ENCODE results near the gene NARS2.

NARS2 gene

DNA sequence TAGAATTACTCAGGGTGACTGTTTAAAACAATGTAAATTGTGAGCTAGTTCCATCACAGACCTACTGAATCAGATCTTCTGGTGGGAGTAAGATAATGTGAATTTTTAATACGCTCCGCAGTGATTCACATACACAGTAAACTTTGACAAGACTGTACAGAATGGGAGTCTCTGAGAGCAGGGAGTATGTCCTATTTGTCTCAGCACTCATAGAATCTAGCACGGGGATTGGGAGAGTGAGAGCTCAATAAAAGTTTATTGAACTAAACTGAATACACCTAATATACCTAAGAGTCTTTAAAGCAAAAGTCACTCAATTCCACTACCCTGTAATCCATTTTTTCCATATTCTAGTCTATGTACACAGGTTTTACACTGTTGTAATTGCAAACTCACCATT is 145.9 kb downstream of the NARS2 start:
- FAIRE-seq, result no peak

DNA sequence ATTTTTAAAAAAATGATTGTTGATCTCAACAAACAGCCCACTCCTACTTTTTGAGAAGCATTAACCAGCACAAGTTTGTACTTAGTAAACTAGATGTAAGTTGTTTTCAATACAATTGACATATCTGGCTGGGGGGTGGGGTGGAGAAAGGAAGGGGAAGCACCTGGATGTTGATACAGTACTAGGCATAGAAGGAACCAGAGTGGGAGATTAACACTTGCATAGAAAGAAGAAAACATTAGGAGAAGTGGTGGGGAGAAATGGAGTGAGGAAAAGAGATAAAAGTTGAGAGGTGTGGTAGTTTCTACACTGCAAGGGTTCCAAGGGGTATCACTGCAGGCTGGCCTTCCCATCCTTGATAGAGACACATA is 146.4 kb downstream of the NARS2 start:
- FAIRE-seq, result no peak

DNA sequence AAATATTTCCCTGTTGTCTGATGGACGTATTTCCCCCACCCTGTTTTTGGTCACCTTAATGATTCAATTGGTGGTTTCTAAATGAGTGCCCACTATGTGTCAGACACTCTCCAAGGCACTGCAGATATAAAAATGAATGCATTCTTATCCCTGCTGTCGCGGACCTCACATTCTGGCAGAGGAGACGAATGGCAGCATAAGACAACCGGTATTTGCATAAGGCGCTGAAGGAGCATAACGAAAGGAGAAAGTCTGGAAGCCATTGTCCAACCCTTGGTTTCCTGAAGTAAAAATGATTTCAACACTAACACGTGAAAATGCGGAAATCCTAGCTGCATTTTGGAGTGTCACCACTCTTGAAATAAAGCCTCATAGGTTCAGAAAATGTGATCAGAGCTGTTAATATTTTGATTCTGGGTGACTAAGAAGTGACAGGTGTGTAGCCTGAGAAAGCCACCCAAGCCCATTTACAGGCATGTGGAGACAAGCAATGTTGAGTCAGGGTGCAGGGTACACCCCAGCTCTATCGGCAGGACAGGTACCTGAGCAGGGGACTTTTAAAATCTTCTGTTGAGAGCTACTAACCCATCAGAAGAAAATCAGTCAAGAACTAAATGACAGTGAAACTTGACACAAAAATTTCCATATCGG is 146.9 kb downstream of the NARS2 start:
- FAIRE-seq, result no peak

DNA sequence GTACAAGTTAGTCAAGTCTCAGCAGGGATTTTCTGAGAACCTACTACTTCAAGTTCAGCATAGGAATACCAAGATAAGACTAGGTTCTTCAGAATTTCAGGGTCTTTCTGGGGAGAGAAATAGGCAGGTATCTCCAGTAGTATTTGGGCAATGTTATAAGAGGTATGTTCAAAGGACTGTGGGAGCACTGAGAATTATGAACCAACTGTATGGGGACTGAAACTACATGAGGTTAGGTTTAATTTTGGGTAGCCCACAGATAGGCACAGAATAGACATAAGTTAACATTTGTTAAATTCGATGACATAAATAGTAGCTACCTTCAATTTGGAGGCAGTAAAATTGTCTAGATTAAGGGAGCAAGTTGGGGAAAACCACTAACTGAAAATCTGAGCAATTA is 147.8 kb downstream of the NARS2 start:
- no peak for FAIRE-seq

DNA sequence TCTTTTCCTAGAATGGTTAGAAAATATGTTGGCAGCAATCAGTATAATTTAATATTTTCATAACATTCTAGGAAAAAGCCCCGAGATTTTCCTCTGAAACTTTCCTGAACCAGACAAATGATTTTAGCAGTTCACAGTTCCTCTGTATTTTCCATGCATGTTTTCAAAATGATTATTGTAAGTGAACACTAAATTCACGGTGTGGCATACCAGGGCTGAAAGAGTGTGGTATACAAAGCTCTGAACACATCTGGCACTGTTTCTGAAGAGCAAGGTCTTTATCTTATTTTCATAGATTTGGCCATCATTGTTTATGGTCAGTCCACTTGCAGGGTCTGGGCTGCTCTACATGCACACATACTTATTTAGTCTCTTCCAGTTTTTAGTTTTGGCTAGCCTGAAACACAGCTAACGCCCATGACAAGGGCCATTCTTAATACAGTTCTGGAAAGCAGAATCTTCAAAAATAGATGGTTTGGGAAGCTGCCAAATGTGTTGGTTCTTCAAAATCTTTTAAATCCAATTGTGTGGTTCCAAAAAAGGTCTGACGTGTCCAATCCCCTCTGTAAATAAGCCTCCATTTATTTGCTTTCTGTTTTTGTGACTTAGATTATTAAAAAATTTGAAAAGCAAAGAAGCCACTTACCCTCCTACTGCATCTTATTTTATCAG is 149.1 kb downstream of the NARS2 start:
- FAIRE-seq, result no peak

DNA sequence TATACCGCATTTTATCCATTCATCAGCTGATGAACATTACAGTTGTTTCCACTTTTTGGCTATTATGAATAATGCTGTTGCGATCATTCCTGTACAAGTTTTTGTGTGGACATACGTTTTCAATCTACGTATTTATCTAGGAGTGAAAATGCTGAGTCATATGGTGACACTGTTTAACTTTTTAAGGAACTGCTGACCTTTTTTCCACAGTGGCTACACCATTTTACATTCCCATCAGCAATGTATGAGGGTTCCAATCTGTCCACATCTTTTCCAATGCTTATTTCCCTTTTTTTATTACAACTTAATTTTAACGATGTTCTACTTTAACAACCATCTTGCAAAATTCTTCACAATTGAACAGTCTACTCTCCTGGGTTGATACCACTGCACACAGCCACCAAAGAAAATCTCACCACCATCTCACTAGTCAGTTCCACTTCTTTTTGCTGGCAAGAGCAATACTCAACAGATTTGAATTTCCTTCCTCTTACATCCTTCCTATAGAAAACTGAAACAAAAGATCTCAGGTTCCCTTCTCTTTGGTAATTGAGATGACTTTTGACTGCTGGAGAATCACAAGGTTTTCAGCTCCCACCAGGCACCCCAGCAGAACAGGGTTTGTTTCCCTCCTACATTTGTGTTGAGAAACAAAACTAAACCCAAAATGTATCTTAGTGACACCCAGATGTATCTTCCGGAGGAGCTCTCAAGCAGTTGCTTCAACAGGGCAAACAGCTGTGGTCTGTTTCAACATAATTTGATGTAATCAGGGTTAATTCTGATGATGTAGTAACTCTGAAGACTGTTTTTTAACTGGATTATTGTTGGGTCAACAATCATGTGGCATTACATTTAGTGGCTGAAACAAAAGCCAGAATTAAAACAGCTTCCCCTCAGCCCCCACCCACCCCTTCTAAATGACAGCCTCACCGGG is 150.1 kb downstream of the NARS2 start:
- FAIRE-seq, result no peak

DNA sequence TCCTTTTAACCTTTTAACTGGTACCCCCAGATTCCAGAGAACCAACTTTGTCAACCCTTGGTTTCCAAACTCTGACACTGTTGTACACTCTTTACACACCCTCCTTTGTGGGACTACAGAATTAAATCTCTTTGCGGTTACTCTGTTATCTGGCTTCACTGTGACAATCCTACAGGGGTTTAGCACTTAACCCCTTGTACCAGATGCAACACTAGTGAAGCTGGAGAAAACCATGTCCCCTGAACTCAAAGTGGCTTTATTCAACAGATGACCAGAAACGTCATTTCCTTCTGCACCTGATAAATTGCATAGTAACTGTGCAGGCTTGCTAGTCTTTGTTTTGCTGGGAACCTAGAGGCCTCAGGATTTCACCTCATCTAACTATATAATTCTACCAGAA is 151.4 kb downstream of the NARS2 start:
- no peak for FAIRE-seq

DNA sequence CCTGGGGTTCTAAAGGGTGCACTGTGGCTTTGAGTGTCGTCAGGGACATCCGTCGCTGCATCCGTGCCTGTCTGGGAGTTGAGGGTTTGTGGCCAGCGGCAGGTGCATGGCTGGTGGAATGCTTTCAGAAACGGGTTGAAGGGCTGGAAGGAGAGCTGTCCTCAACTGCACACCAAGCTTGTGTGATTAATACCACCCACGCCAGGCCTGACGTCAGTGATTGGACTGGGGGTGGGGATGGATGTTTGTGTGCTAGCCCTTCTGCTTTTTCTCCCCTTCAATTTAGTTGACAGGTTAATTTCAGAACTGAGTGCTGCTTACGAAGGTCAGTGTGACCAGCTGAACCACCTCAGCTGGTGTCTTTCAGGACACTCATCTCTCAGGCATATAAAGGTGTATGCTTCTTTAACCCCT is 153.9 kb downstream of the NARS2 start:
- FAIRE-seq, result no peak

DNA sequence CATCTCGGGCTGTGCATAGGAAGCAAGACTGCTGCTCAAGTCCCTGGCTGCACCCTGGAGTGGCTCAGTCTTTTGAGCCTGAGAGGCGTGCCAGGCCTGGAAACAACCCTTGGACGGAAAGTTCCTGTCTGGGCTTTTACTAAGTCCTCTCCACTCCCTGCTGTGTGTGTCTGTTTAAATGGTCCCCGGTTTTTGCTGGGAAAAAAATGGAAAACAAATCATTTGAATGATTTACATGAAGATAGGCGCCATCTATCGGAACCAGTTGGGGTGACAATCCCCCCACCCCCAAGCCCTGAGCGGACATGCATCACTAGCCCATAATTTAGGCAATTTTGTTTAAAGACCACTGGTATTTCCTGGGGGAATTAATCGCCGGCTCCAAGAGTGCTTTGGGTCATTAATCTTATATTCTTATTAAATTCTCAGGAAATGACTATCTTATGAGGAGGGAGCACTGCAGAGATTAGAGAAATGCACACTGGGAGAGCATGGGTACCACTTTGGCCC is 154.4 kb downstream of the NARS2 start:
- no peak for FAIRE-seq

DNA sequence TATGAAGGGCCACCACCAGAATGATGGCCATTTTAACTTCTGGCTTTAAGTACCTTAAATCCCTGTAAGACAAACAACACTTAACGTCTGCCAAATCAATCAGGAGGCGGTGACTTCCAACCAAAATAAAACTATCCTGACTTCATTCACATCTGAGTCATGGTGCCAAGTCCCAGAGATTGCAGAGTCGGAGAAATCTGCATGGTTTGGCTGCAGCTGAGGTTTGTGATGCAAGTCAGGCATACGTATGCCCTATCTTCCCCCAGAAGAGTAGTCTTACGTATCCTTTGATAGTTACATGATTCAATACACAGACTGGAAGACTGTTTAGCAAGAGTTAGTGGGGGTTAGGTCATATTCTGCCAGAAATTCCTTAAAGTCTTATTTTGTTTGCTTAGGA is 155.3 kb downstream of the NARS2 start:
- FAIRE-seq, result no peak

DNA sequence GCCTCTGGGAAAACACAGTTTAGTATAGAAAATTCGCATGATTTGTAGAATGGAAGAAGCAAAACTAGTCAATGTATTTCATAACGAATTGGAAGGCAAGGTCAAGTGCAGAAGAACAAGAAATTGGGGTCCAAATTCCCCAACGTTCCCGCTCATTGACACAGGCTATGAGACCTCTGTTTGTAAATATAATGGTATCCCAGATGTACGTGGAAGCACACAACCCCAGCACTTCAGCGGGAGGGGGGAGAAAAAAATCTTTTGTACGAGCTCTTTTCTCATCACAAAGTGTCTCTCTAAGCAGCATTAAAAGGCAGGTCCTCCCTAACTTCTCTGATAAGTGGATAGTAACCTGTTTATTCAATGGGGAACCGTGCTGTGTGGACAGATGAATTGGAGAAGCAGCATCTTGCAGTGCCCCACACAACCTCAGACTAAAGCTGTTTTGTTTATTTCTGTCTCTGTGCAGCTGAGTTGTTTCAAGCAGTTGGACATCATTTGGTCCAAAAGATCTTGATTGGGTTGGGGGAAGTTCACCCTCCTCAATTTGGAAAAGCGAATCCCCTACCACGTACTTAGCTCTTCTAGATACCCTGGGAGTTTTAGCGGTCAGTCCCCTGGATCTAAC is 156.0 kb downstream of the NARS2 start:
- FAIRE-seq, result no peak

DNA sequence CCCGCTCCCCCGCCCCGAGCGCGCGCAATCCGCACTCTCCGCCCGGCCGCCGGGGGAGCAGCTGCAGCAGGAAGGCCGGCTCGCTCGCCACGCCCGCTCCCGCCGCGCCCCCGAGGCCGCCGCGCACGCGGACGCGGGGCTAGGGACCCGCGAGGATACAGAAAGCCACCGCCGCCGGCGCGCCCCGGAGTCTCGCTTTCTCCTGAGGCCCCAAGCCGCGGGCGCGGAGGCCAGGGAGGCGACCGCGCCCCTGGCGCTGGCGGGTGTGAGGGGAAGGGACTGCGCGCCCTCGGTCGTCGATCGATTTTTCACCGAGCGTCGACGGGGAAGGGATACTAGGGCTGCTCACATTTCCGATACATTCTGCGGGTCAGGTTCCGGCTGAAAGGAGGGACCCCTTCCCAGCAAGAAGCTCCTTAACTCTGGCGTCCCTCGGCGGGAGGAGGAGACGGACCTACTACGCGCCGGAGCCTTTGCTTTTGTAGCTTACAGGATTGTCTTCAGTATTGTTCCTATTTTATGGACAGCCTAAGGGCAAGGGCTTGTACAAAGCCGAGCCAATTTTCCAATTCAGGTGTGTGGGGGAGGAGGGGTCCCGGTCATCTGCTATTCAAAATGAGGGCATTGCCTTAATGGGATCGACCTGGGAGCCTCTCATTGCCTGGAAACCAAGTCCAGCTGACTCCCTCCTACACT is 156.6 kb downstream of the NARS2 start:
- no peak for FAIRE-seq

DNA sequence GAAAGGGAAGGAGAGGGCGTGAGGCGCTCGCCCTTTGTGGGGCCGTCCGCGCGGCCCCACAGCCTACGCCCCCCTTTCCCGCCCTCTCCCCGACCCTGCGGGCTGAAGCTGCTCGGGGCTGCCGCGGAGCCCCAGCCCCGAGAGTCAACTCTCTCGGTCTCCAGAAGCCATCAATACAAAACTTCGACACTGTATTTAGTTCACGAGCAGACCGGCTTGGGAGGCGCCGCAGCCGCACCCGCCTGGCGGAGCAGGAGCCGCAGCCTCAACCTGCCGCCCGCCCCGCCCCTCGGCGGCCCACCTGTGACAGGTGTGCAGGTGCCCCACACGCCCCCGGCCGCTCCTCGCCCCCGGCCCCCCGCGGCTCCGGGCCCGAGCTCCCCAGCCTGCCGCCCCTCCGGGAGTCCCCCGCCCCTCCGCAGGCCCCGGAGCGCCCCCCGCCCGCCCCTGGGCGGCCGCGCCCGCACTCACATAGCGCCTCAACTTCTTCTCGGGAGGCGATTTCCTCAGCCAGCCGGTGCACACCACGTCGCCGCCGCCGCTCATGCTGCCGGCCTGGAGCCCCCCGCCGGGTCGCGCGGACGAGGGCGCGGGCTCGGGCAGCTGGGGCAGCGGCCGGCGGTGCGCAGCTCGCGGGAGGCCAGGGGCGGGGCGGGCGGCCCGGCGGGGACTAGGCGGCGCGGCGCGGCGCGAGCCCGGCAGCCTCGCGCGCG is 157.3 kb downstream of the NARS2 start, which contains the start of gene GAB2:
TSS of gene GAB2 (minus strand) at position 646 of the 713 bp plus-strand sequence. CDS start at position 546, 100 bp downstream.
- FAIRE-seq, result no peak

DNA sequence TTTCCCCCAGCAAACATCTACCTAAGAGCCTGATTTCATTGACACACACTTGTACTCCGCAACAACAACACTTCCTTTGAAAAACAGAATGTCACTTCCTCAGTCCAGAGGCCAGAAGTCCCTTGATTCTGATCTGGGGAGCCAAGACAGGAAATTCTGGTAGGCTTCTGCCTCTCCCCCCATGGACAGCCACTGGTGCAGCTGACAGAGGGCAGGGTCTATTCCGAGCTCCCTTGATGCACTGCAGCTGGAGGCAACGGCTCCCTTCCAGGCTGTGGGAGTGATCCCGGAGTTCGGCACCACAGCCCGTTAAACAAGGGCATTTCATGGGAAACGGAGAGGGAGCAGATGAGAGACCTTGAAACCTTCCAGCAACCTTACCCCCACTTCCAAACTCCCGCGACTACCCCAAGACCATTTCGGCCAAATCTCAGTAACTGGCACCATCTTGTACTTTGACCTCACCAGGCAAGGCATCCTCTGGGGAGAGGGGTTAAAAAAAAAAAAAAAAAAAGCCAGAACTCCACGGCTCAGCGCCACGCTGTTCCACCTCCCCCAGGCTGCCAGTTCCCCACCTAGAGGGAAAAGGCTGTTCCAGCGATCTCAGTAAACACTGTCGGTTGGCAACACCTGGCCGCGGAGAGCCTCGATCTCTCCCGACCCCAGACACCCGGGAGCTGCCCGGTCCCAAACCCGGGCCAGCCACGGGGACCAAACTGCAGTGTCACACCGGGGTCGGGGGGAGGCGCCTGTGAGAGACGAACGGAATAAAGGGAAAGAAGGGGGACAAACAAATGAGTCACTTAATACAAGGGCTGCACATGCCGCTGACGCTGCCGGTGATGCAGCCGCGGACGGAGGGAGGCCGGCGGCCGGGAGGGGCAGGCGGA is 158.1 kb downstream of the NARS2 start:
- no peak for FAIRE-seq

DNA sequence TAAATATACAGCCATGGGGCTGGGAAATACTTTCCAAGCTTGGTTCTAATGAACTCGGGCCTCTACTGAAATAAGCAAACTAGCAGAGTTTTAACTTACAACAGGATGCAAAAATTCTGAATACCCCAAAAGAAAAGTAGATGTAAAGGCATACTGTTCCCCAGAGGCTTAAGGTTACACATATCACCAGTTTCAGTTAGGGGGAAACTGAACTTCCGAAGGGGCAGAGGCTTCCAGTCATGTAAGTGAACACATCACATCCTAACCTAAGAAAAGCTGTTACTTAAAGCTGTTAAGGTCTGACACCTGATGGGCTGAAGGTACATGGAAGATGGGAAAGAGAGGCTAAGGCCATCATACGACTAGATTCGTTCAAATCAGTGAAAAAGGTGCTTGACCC is 159.3 kb downstream of the NARS2 start:
- no peak for FAIRE-seq

DNA sequence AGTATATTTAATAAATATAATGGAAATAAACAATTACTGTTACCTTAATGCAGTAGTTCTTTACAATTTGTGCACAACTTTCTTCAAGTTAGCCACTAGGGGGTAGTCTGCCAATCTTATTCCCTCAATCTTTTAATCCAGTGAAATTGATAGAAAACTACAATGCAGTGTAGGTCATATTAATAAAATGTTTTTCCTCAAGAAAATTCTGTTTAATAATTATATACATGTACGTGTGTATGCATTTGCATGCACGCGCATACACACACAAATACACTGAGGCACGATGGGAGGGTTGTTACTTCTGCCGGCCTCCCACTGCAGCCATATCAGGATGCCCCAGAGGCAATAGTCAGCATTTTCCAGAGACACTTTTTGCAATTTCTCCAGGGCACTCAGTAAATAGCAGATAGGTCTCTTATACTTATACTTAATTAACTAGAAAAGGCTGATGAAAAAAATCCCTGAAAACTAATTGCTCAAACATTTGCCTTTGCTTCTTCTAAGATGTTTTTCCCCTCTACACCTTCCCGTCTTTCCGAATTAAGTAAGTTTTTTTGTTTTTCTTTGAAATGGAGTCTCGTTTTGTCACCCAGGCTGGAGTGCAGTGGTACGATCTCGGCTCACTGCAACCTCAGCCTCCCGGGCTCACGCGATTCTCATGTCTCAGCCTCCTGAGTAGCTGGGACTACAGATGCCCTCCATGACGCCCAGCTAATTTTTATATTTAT is 160.2 kb downstream of the NARS2 start:
- peak; percentile 94 for FAIRE-seq

DNA sequence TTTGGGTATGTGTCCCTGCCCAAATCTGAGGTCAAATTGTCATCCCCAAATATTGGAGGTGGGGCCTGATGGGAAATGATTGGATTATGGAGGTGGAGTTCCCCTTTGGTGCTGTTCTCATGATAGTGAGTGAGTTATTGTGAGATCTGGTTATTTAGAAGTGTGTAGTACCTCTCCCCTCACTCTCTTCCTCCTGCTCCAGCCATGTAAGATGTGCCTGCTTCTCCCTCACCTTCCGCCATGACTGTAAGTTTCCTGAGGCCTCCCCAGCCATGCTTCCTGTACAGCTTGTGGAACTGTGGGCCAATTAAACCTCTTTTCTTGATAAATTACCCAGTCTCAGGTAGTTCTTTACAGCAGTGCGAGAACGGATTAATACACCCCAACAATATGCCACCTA is 166.0 kb downstream of the NARS2 start:
- no peak for FAIRE-seq

DNA sequence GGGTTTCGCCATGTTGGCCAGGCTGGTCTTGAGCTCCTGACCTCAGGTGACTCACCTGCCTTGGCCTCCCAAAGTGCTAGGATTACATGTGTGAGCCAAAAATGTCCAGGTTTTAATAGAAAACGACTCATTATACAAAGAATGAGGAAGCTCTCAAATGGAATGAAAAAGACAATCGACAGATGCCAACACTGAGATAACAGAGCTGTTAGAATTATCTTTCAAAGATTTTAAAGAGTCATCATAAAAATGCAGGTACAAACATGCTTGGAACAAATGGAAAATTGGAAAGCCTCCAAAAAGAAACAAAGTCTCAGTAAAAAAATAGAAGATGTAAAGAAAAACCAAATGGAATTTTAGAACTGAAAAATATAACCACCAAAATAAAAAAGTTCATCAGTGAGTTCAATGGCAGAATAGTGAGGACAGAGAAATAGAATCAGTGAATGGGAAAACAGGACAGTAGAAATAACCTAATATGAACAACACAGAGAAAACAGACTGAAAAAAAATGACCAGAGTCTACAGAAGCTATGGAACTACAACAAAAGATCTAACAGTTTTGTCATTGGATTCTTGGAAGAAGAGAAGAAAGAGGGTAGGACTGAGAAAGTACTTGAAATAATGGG is 168.0 kb downstream of the NARS2 start:
- no peak for FAIRE-seq

DNA sequence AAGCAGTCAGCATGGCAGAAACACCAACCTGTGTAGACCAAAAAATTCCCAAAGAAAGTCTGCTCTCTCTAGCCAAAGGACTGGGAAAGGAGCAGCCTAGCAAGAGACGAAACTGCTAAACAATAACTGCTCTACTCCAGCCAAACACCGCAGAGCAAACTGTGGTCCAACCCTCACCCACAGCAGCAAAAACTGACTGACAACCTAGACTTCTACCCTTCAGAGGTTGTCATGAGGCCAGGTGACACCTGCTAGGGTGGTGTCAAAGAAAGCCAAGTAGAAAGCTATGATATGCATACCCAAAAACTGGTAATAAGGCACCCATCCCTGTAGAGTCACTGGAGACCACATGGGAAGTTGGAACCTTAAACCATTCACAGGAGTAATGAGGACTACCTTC is 168.9 kb downstream of the NARS2 start:
- FAIRE-seq, result no peak
